Measurements from ENCODE around the gene BMP6. TPM values are rescaled to one million over a fixed set of nuclear protein-coding genes. Genes with fewer than 3 reads are reported as not detected.

Gene BMP6
- total RNA-seq, 4 donors from 2014 or later = 1.7 to 8.3 (median 3.3) TPM

GRCh38 chr6:7691021-7691420, 34.9 kb upstream of the BMP6 start:
- ATAC-seq = no peak
- no peaks in the 10 kb centered on the region for H3K27me3 ChIP-seq

GRCh38 chr6:7691675-7692452, 34.0 kb upstream of the BMP6 start:
- DNase-seq = no peak

More at GRCh38 chr6:7691021-7691420, 34.9 kb upstream of the BMP6 start:
- H3K4me1 ChIP-seq = no peaks in the 10 kb centered on the region
- no peaks in the 10 kb centered on the region for H3K9me3 ChIP-seq
- no peak for DNase-seq
- no peak overlapping the region for H3K4me3 ChIP-seq
- in situ Hi-C loops (cut with MboI; ENCODE audit: low sequenced_read_pairs in 4 of 4) (no loop called here), intact Hi-C loops (cut with DNase I; ENCODE audit: low total_unique reads) (no loop called here)
- H3K36me3 ChIP-seq = no peaks in the 10 kb centered on the region
- no peak for TF ChIP-seq CTCF (IDR thresholded peaks at IDR 0.05 in 4 of 5, conservative IDR thresholded peaks at IDR 0.05 in 1 of 5)
- TF ChIP-seq POLR2A (IDR thresholded peaks at IDR 0.05) = no peak
- H3K27ac ChIP-seq = no peak overlapping the region

GRCh38 chr6:7692453-7692784, 33.5 kb upstream of the BMP6 start:
- H3K9me3 ChIP-seq = no peaks in the 10 kb centered on the region
- H3K4me1 ChIP-seq = no peaks in the 10 kb centered on the region
- no peak for ATAC-seq
- in situ Hi-C loops (cut with MboI; ENCODE audit: low sequenced_read_pairs in 4 of 4) (no loop called here), intact Hi-C loops (cut with DNase I; ENCODE audit: low total_unique reads) (no loop called here)
- no peak overlapping the region for H3K27ac ChIP-seq
- DNase-seq = no peak
- H3K27me3 ChIP-seq = no peaks in the 10 kb centered on the region
- H3K4me3 ChIP-seq = no peak overlapping the region
- no peaks in the 10 kb centered on the region for H3K36me3 ChIP-seq
- TF ChIP-seq CTCF (IDR thresholded peaks at IDR 0.05 in 4 of 5, conservative IDR thresholded peaks at IDR 0.05 in 1 of 5) = no peak
- no peak for TF ChIP-seq POLR2A (IDR thresholded peaks at IDR 0.05)

More at GRCh38 chr6:7691675-7692452, 34.0 kb upstream of the BMP6 start:
- no peak for ATAC-seq
- Histone ChIP-seq H3K36me3 (no peaks in the 10 kb centered on the region), H3K4me3 (no peak overlapping the region), H3K4me1 (no peaks in the 10 kb centered on the region), H3K9me3 (no peaks in the 10 kb centered on the region), H3K27me3 (no peaks in the 10 kb centered on the region), H3K27ac (no peak overlapping the region)
- in situ Hi-C loops (cut with MboI; ENCODE audit: low sequenced_read_pairs in 4 of 4) (no loop called here), intact Hi-C loops (cut with DNase I; ENCODE audit: low total_unique reads) (no loop called here)
- TF ChIP-seq CTCF (IDR thresholded peaks at IDR 0.05 in 4 of 5, conservative IDR thresholded peaks at IDR 0.05 in 1 of 5) (no peak), POLR2A (IDR thresholded peaks at IDR 0.05) (no peak)

GRCh38 chr6:7693827-7694226, 32.1 kb upstream of the BMP6 start:
- intact Hi-C loops (cut with DNase I; ENCODE audit: low total_unique reads) = no loop called here
- in situ Hi-C loops (cut with MboI; ENCODE audit: low sequenced_read_pairs in 4 of 4) = no loop called here
- Histone ChIP-seq H3K27me3 (no peaks in the 10 kb centered on the region), H3K27ac (no peak overlapping the region), H3K9me3 (no peaks in the 10 kb centered on the region), H3K4me1 (no peaks in the 10 kb centered on the region), H3K4me3 (no peak overlapping the region), H3K36me3 (no peaks in the 10 kb centered on the region)
- ATAC-seq (no peak), DNase-seq (no peak)
- TF ChIP-seq POLR2A (IDR thresholded peaks at IDR 0.05) = no peak
- no peak for TF ChIP-seq CTCF (IDR thresholded peaks at IDR 0.05 in 4 of 5, conservative IDR thresholded peaks at IDR 0.05 in 1 of 5)

- H3K4me3 ChIP-seq = no peak overlapping the region
- no peaks in the 10 kb centered on the region for H3K4me1 ChIP-seq
- H3K27me3 ChIP-seq = no peaks in the 10 kb centered on the region
- intact Hi-C loops (cut with DNase I; ENCODE audit: low total_unique reads) = no loop called here
- TF ChIP-seq POLR2A (IDR thresholded peaks at IDR 0.05) (no peak), CTCF (IDR thresholded peaks at IDR 0.05 in 4 of 5, conservative IDR thresholded peaks at IDR 0.05 in 1 of 5) (no peak)
- in situ Hi-C loops (cut with MboI; ENCODE audit: low sequenced_read_pairs in 4 of 4) = no loop called here
- ATAC-seq (no peak), DNase-seq (no peak)
- no peaks in the 10 kb centered on the region for H3K36me3 ChIP-seq
- H3K27ac ChIP-seq = no peak overlapping the region
- no peaks in the 10 kb centered on the region for H3K9me3 ChIP-seq
Observed at GRCh38 chr6:7696061-7696460, 29.8 kb upstream of the BMP6 start.

Measured in gastrocnemius medialis (tissue), 4 donors.